Keratinocyte (primary cell): Measurements from ENCODE around the gene SETD6. TPM values are rescaled to one million over a fixed set of nuclear protein-coding genes. Genes with fewer than 3 reads are reported as not detected.
A peak's percentile ranks its signal among the peaks of the same experiment; 100 is the strongest.

Experiments
- DNase-seq: peaks from one replicate; pipeline ENCODE4 v3.0.0-alpha.2; 2011; ENCODE audit warnings: low read depth, missing footprints, low spot score
- FAIRE-seq: peaks from 2 replicates; lab custom pipeline; 2011; peaks lifted over from hg19 to GRCh38; lab: Jason Lieb, UNC
- H2AFZ ChIP-seq: 2 replicates; pipeline ENCODE4 v1.6.0; 2012; ENCODE audit warnings: low read length, control low read depth, inconsistent platforms; ENCODE audit not compliant: control insufficient read depth
- H3K27ac ChIP-seq: 2 replicates; pipeline ENCODE4 v1.5.1; 2011; ENCODE audit warnings: low read length; ENCODE audit not compliant: control insufficient read depth, insufficient read depth
- H3K27me3 ChIP-seq: 3 replicates; pipeline ENCODE4 v1.6.0; 2011; ENCODE audit warnings: low read length; ENCODE audit not compliant: control insufficient read depth, insufficient read depth; ENCODE audit errors: extremely low read depth
- H3K36me3 ChIP-seq, 2 experiments: 2 replicates in 1 of 2; 3 replicates in 1 of 2; pipeline ENCODE4 v1.5.1; 2011; ENCODE audit warnings: low read length in 2 of 2, mild to moderate bottlenecking in 1 of 2; ENCODE audit not compliant: control insufficient read depth in 2 of 2, insufficient read depth in 2 of 2; ENCODE audit errors: extremely low read depth in 1 of 2
- H3K4me1 ChIP-seq: 3 replicates; pipeline ENCODE4 v1.5.1; 2011; ENCODE audit warnings: low read length; ENCODE audit not compliant: control insufficient read depth, insufficient read depth; ENCODE audit errors: extremely low read depth
- H3K4me2 ChIP-seq: 3 replicates; pipeline ENCODE4 v1.6.0; 2011; ENCODE audit warnings: low read depth, low read length; ENCODE audit not compliant: control insufficient read depth, insufficient read depth; ENCODE audit errors: extremely low read depth
- H3K4me3 ChIP-seq, 3 experiments: fragments of 200-600 bp in 1 of 3; sonication (generic) in 1 of 3; 2 replicates in 2 of 3; 3 replicates in 1 of 3; pipeline ENCODE4 v1.5.1; 2011 to 2016; ENCODE audit warnings: low read length in 3 of 3, mild to moderate bottlenecking in 3 of 3, control low read depth in 2 of 3, inconsistent platforms in 1 of 3, low read depth in 1 of 3, mixed read lengths in 1 of 3, mixed run types in 1 of 3, moderate library complexity in 1 of 3; ENCODE audit not compliant: control insufficient read depth in 2 of 3, insufficient read depth in 2 of 3; ENCODE audit errors: extremely low read depth in 1 of 3
- H3K79me2 ChIP-seq: 2 replicates; pipeline ENCODE4 v1.6.0; 2012; ENCODE audit warnings: low read length; ENCODE audit not compliant: control insufficient read depth, insufficient read depth
- H3K9ac ChIP-seq: 3 replicates; pipeline ENCODE4 v1.6.0; 2011; ENCODE audit warnings: low read length; ENCODE audit not compliant: control insufficient read depth, insufficient read depth; ENCODE audit errors: extremely low read depth
- H3K9me1 ChIP-seq: 3 replicates; pipeline ENCODE4 v1.6.0; 2011; ENCODE audit warnings: low read length; ENCODE audit not compliant: control insufficient read depth, insufficient read depth; ENCODE audit errors: extremely low read depth
- H3K9me3 ChIP-seq: 2 replicates; pipeline ENCODE4 v1.5.1; 2012; ENCODE audit warnings: low read depth, low read length; ENCODE audit not compliant: control insufficient read depth
- H4K20me1 ChIP-seq: 3 replicates; pipeline ENCODE4 v1.6.0; 2011; ENCODE audit warnings: low read length; ENCODE audit not compliant: control insufficient read depth, insufficient read depth; ENCODE audit errors: extremely low read depth
- CTCF ChIP-seq, 3 experiments: IDR thresholded peaks in 1 of 3; conservative IDR thresholded peaks in 1 of 3; optimal IDR thresholded peaks in 1 of 3; 2 replicates in 2 of 3; 3 replicates in 1 of 3; pipeline versions ENCODE3 to v1.5.1; 2011; ENCODE audit warnings: low read length in 3 of 3, mild to moderate bottlenecking in 3 of 3, moderate library complexity in 2 of 3, control low read depth in 1 of 3, inconsistent platforms in 1 of 3; ENCODE audit not compliant: insufficient read depth in 2 of 3; ENCODE audit errors: extremely low read depth in 1 of 3
- EZH2 ChIP-seq: IDR thresholded peaks from one replicate; pipeline ENCODE4 v1.6.1; 2012; ENCODE audit warnings: inconsistent platforms, mild to moderate bottlenecking, low read length, moderate library complexity
- dilution Hi-C: fragments of 300-500 bp; cut with MboI; formaldehyde crosslinking; loops from one replicate; pipeline ENCODE4 v1.7.0; 2020; ENCODE audit warnings: low sequenced_read_pairs; ENCODE audit not compliant: extremely low pct_ligation_motif_present
- polyA plus RNA-seq, 5 experiments: library from polyadenylated mRNA; depleted of rRNA in 3 of 5; stranded (reverse) in 3 of 5; stranded (forward) in 1 of 5; unstranded in 1 of 5; fragments of >200 nt; gene quantifications; 1 replicate in 1 of 5; 2 replicates in 3 of 5; 3 replicates in 1 of 5; pipeline versions ENCODE4 v1.2.1 to v1.2.3, GENCODE V29; 2011 to 2012; ENCODE audit warnings: missing spikeins in 2 of 5, low read depth in 1 of 5, low replicate concordance in 1 of 5

SETD6 gene
- polyA plus RNA-seq, 1 donor (not counting 4 experiments of a cell fraction or from before 2014, with no cell fraction given) = 13.5 TPM

DNA sequence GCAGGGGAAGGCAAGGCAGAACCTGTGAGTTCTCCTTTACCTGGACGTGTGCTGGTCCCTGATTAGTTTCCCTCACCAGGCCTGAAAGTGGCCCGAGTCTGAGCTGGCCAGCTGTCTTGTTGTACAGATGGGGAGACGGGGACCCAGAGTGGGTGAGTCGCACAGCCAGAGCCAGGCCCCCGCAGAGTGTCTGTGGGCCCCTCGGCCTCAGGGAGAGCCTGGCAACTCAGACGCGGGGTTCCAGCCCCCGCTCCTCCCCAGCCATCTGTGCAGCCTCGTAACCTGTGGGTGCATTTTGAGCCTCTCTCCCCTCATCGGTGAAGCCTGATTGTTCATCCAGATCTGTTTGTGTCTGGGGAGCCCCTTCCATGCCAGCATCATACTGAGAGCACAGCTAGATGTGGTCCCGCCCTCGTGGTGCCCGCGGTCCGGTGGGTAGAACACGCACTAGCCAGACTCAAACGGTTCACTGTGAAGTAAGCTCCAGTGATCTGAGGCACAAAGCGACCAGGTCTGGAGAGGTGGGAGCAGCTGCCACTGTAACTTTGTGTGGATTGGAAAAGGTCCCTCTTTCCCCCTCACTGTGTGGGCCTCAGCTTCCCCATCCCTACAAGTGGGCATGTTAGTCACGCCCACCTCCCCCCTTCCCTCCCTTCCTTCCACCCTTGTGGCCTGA is 21.4 kb upstream of the SETD6 start:
- FAIRE-seq = no peak

DNA sequence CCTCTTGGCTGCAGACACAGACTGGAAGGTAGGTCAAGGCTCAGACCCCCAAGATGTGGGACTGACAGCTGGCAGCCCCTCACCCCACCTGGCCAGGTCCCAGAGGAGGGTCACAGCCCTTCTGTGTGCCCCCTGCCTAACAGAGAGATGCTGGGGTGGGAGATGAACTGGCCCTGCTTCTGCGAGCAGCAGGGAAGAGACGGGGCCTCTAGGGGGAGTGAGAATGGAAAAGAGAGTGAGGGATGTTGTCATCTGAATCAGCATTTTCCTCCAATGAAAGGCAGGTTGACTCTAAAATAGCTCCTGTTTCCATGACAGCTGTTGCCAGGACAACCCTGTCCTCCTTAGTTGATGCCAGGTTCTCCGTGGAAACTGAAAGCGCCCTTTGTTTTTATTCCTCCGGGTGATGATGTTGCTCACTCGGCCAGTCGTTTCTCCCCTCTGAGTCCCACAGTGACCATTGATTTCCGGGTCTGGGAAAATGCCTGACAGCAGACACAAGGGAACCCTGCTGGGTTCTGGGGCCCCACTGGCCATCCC is 20.3 kb upstream of the SETD6 start:
- dilution Hi-C loops = no loop called here
- Histone ChIP-seq H4K20me1 (no peaks in the 10 kb centered on the region), H3K4me1 (no peaks in the 10 kb centered on the region), H3K27ac (no peak overlapping the region), H3K4me3 (no peak overlapping the region), H3K36me3 (no peaks in the 10 kb centered on the region), H3K9me3 (no peaks in the 10 kb centered on the region), H2AFZ (no peak overlapping the region), H3K9ac (no peak overlapping the region), H3K4me2 (no peak overlapping the region), H3K27me3 (peaks cover 9% of the 10 kb centered on the region), H3K9me1 (no peaks in the 10 kb centered on the region), H3K79me2 (no peaks in the 10 kb centered on the region)
- no peak for FAIRE-seq
- peak; percentile 35 to 49 (median 48) for TF ChIP-seq CTCF (optimal IDR thresholded peaks at IDR 0.05 in 1 of 3, IDR thresholded peaks at IDR 0.05 in 1 of 3, conservative IDR thresholded peaks at IDR 0.05 in 1 of 3; ENCODE audit: extremely low read depth in 1 of 3, insufficient read depth in 2 of 3, low read length in 3 of 3)
- TF ChIP-seq EZH2 = no peak
- no peak for DNase-seq

More for the DNA sequence above, 21.4 kb upstream of the SETD6 start:
- peaks cover 3% of the 10 kb centered on the region for H3K27me3 ChIP-seq
- no peaks in the 10 kb centered on the region for H4K20me1 ChIP-seq
- H3K27ac ChIP-seq = no peak overlapping the region
- no peak overlapping the region for H3K9ac ChIP-seq
- no peak overlapping the region for H2AFZ ChIP-seq
- H3K4me1 ChIP-seq = no peaks in the 10 kb centered on the region
- H3K9me1 ChIP-seq = no peaks in the 10 kb centered on the region
- TF ChIP-seq CTCF (optimal IDR thresholded peaks at IDR 0.05 in 1 of 3, IDR thresholded peaks at IDR 0.05 in 1 of 3, conservative IDR thresholded peaks at IDR 0.05 in 1 of 3; ENCODE audit: extremely low read depth in 1 of 3, insufficient read depth in 2 of 3, low read length in 3 of 3) (no peak), EZH2 (no peak)
- no peak overlapping the region for H3K4me2 ChIP-seq
- dilution Hi-C loops = no loop called here
- no peaks in the 10 kb centered on the region for H3K36me3 ChIP-seq
- no peak overlapping the region for H3K4me3 ChIP-seq
- H3K79me2 ChIP-seq = no peaks in the 10 kb centered on the region
- DNase-seq = no peak
- no peaks in the 10 kb centered on the region for H3K9me3 ChIP-seq
